ENCODE results near the gene CENPS.

DNA sequence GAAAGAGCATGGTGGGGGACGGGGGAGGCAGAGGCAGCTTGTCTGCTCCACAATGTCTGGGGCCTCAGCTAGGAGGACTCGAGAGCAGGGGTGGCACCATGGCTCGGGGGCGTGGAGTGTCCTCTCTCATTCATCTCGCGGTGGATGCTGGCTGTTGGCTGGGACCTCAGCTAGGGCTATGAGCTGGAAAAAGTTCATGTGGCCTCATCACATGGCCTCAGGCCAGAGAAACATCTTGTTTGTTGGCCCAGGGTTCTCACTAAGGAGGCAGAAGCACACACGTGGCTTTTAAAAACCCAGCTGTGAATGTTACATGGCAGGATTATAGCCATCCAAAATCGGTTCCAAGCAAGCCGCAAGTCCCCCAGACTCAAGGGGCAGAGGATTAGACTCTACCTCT, 6.2 kb upstream of the CENPS start:
- TF ChIP-seq ZNF274 (IDR thresholded peaks at IDR 0.05; ENCODE audit: borderline replicate concordance, extremely low read depth, low read length) (no peak), GTF2F1 (IDR thresholded peaks at IDR 0.05; ENCODE audit: borderline replicate concordance, low read depth, low read length) (no peak), EZH2 (IDR thresholded peaks at IDR 0.05; ENCODE audit: low read depth, low read length, severe bottlenecking) (no peak)

Data from H1 (cell line).